PC-3 (cell line): ENCODE measurements around the gene MCUB. TPM values are rescaled to one million over a fixed set of nuclear protein-coding genes. Genes with fewer than 3 reads are reported as not detected.

ENCODE experiments used
- ATAC-seq: fragments of 200-7000 bp; cut with Tn5 transposase; 2 replicates; pipeline ENCODE4 v1.9.1; 2020; ENCODE audit warnings: mild to moderate bottlenecking, moderate library complexity
- BruUV-seq: library from RNA; stranded (reverse); fragments of 400-500 nt; replicated peaks from 2 replicates; lab custom pipeline; 2021; lab: Mats Ljungman, UMichigan
- CTCF ChIA-PET: fragments of 300-600 bp; sonication (Branson Sonifier 250); formaldehyde crosslinking; loops from one replicate; lab custom pipeline; 2022; ENCODE audit warnings: antibody characterized with exemption; lab: Charles Lee
- POLR2A ChIA-PET: fragments of 300-600 bp; sonication (Branson Sonifier 250); formaldehyde crosslinking; loops from one replicate; lab custom pipeline; 2022; ENCODE audit warnings: antibody characterized with exemption; ENCODE audit not compliant: unreplicated experiment; lab: Charles Lee
- DNase-seq: peaks from one replicate; pipeline ENCODE4 v3.0.0-alpha.2; 2015
- H2AFZ ChIP-seq: fragments of 300-600 bp; sonication (generic); 2 replicates; pipeline ENCODE4 v1.6.0; 2016; ENCODE audit warnings: antibody characterized with exemption, low read length
- H3F3A ChIP-seq: fragments of 300-600 bp; sonication (generic); one replicate; pipeline ENCODE4 v1.6.0; 2017; ENCODE audit warnings: antibody characterized with exemption, low read length, control low read depth, mild to moderate bottlenecking; ENCODE audit not compliant: unreplicated experiment
- H3K27ac ChIP-seq: fragments of 300-600 bp; sonication (generic); 2 replicates; pipeline ENCODE4 v1.5.1; 2016; ENCODE audit warnings: mild to moderate bottlenecking, low read length
- H3K27me3 ChIP-seq: fragments of 300-600 bp; sonication (generic); 2 replicates; pipeline ENCODE4 v1.6.1; 2016; ENCODE audit warnings: low read length, mixed read lengths
- H3K36me3 ChIP-seq: fragments of 300-600 bp; sonication (generic); 2 replicates; pipeline ENCODE4 v1.6.1; 2016; ENCODE audit warnings: low read depth, mixed run types, low read length, mixed read lengths
- H3K4me1 ChIP-seq: fragments of 300-600 bp; sonication (generic); 2 replicates; pipeline ENCODE4 v1.5.1; 2016; ENCODE audit warnings: low read length; ENCODE audit not compliant: insufficient read depth
- H3K4me2 ChIP-seq: fragments of 300-600 bp; sonication (generic); 2 replicates; pipeline ENCODE4 v1.6.0; 2016; ENCODE audit warnings: low read length
- H3K4me3 ChIP-seq: fragments of 300-600 bp; sonication (generic); 2 replicates; pipeline ENCODE4 v1.5.1; 2016; ENCODE audit warnings: mild to moderate bottlenecking, low read length, mixed read lengths
- H3K79me2 ChIP-seq: fragments of 300-600 bp; sonication (generic); 2 replicates; pipeline ENCODE4 v1.6.1; 2017; ENCODE audit warnings: low read length, mixed read lengths
- H3K9ac ChIP-seq: fragments of 300-600 bp; sonication (generic); 2 replicates; pipeline ENCODE4 v1.6.0; 2016; ENCODE audit warnings: mild to moderate bottlenecking, low read length
- H3K9me2 ChIP-seq: fragments of 300-600 bp; sonication (generic); replicated peaks from 2 replicates; pipeline ENCODE4 v1.6.1; 2016; ENCODE audit warnings: mixed run types, low read length, mixed read lengths
- H3K9me3 ChIP-seq: fragments of 300-600 bp; sonication (generic); 2 replicates; pipeline ENCODE4 v1.6.1; 2016; ENCODE audit warnings: low read length, mixed read lengths
- H4K20me1 ChIP-seq: fragments of 300-600 bp; sonication (generic); 2 replicates; pipeline ENCODE4 v1.6.1; 2016; ENCODE audit warnings: low read length, mixed read lengths
- CTCF ChIP-seq: fragments of 300-600 bp; sonication (generic); conservative IDR thresholded peaks from 2 replicates; pipeline ENCODE4 v1.5.1; 2017; ENCODE audit warnings: antibody characterized with exemption, low read depth, mild to moderate bottlenecking, low read length
- EZH2 ChIP-seq: fragments of 300-600 bp; sonication (generic); IDR thresholded peaks from one replicate; pipeline ENCODE4 v1.6.1; 2017; ENCODE audit warnings: antibody characterized with exemption, mild to moderate bottlenecking, low read length; ENCODE audit not compliant: unreplicated experiment
- EZH2phosphoT487 ChIP-seq: fragments of 300-600 bp; sonication (generic); IDR thresholded peaks from 2 replicates; pipeline ENCODE4 v1.6.1; 2018; ENCODE audit warnings: mild to moderate bottlenecking, antibody characterized with exemption, low read length, borderline replicate concordance
- intact Hi-C: fragments of 100-400 bp; cut with micrococcal nuclease; formaldehyde crosslinking; loops from 2 replicates; pipeline ENCODE4 v1.9.0; 2023
- total RNA-seq: library from RNA; depleted of rRNA; stranded (reverse); fragments of >200 nt; gene quantifications from 2 replicates; pipeline ENCODE4 v1.2.3, GENCODE V29; 2014; rRNA removed

MCUB gene
- total RNA-seq, 1 experiment from 2014 or later, result 18.4 TPM

GRCh38 chr4:109735566-109736365 lies 175.7 kb downstream of the MCUB start:
- H3F3A ChIP-seq, result no peaks in the 10 kb centered on the region
- H2AFZ ChIP-seq, result no peak overlapping the region
- no peak overlapping the region for H3K9ac ChIP-seq
- POLR2A ChIA-PET, result no interaction called here
- CTCF ChIA-PET, result no interaction called here
- DNase-seq (no peak), ATAC-seq (no peak)
- intact Hi-C loops, result no loop called here
- H3K27ac ChIP-seq, result no peak overlapping the region
- BruUV-seq, result no TSS peak
- H3K9me2 ChIP-seq, result no peaks in the 10 kb centered on the region
- no peaks in the 10 kb centered on the region for H4K20me1 ChIP-seq
- peaks cover 1% of the 10 kb centered on the region; the same call in 1 of the 2 replicates for H3K4me1 ChIP-seq
- no peaks in the 10 kb centered on the region for H3K9me3 ChIP-seq
- H3K4me3 ChIP-seq, result no peak overlapping the region
- H3K79me2 ChIP-seq, result no peaks in the 10 kb centered on the region
- no peaks in the 10 kb centered on the region for H3K36me3 ChIP-seq
- no peak for TF ChIP-seq EZH2
- TF ChIP-seq CTCF, result no peak
- no peak for TF ChIP-seq EZH2phosphoT487
- H3K4me2 ChIP-seq, result no peak overlapping the region
- no peaks in the 10 kb centered on the region for H3K27me3 ChIP-seq

Other genes starting within 250 kb of the MCUB start
- gene SEC24B, start 126.4 kb upstream of the MCUB start, total RNA-seq, result 10.2 and 11.3 TPM in 2 replicates
- 33.7 and 36.7 TPM in 2 replicates for gene CASP6, start 143.2 kb downstream of the MCUB start, total RNA-seq
- gene PLA2G12A, start 169.8 kb downstream of the MCUB start, total RNA-seq, result 51.6 and 53.3 TPM in 2 replicates
- gene CFI, start 241.8 kb downstream of the MCUB start, total RNA-seq, result not detected in 2 replicates